Measurements from ENCODE around the gene GTPBP4.

GTPBP4 gene

DNA sequence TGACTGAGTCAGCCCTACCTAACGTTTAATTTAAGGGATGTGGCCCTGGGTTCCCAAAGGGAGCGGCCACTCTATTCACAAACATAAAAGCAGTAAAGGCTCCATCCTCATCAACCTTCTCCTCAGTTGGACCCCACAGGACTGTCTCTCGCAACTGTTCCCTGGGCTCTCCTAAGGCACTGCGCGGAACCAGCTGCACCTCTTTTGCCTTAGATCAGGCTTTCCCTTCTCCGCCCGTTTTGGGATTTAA is 689 bp upstream of the GTPBP4 start:
- Histone ChIP-seq H3K36me3 (no peaks in the 10 kb centered on the region), H3K27ac (peak overlapping the region; percentile 83; the same call in 1 of the 2 replicates), H3K27me3 (ENCODE audit: insufficient read depth, low read depth, severe bottlenecking) (no peaks in the 10 kb centered on the region), H3K9me3 (ENCODE audit: severe bottlenecking) (no peaks in the 10 kb centered on the region), H3K4me3 (ENCODE audit: low read depth, low read length) (peak overlapping the region; percentile 99)
- DNase-seq = no peak
- no peak for TF ChIP-seq CTCF (IDR thresholded peaks at IDR 0.05; ENCODE audit: low read depth, low read length)

DNA sequence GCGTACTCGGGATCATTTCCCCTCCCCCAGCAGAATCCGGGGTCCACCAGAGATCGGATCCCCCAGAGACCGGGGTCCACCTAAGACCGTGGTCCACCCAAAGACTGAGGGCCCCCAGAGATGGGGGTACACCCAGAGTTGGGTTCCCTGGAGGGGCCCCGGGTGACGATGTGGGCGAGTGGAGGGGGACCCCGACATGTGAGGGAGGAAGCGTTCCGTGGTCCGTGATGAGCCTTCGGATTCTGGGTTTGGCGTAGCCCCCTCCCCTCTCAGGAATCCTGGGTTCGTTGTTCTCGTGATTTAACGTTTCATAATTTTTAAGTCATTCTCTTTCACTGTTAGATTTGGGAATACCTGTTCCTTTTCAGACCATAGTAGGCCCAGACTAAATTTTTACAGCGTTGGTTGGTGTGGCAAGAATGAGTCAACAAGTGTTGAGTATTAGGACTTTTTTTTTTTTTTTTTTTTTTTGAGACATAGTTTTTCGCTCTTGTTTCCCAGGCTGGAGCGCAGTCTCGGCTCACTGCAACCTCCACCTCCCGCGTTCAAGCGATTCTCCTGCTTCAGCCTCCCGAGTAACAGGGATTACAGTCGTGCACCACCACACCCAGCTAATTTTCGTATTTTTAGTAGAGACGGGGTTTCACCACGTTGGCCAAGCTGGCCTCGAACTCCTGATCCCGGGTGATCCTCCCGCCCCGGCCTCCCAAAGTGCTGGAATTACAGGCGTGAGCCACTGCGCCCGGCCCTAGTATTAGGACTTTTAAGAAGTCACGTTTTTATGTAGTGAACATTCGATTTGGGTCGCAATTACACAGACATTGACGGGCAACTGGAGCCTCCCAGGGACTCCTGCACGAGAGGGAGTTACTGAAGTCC is 672 bp downstream of the GTPBP4 start:
- no peaks in the 10 kb centered on the region for H3K9me3 ChIP-seq (ENCODE audit: severe bottlenecking)
- DNase-seq = no peak
- no peaks in the 10 kb centered on the region for H3K36me3 ChIP-seq
- no peaks in the 10 kb centered on the region for H3K27me3 ChIP-seq (ENCODE audit: insufficient read depth, low read depth, severe bottlenecking)
- peak overlapping the region; percentile 83 for H3K27ac ChIP-seq
- peak overlapping the region; percentile 99 for H3K4me3 ChIP-seq (ENCODE audit: low read depth, low read length)
- no peak for TF ChIP-seq CTCF (IDR thresholded peaks at IDR 0.05; ENCODE audit: low read depth, low read length)

DNA sequence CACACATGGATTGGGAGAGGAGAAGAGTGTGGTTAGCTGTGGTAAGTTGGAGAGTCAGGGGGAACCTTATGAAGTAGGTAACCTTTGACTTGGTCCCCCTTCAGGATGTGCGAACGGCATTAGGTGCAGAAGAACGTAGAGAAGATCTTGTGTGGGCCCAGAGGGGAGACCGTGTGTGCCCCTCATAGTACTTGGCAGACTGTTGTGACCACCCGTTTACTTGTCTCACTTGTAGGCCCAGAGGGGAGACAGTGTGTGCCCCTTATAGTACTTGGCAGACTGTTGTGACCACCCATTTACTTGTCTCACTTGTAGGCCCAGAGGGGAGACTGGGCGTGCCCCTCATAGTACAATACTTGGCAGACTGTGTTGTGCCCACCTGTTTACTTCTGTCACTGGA is 2.6 kb downstream of the GTPBP4 start:
- TF ChIP-seq CTCF (IDR thresholded peaks at IDR 0.05; ENCODE audit: low read depth, low read length) = no peak
- Histone ChIP-seq H3K36me3 (no peaks in the 10 kb centered on the region), H3K4me3 (ENCODE audit: low read depth, low read length) (no peak overlapping the region)

DNA sequence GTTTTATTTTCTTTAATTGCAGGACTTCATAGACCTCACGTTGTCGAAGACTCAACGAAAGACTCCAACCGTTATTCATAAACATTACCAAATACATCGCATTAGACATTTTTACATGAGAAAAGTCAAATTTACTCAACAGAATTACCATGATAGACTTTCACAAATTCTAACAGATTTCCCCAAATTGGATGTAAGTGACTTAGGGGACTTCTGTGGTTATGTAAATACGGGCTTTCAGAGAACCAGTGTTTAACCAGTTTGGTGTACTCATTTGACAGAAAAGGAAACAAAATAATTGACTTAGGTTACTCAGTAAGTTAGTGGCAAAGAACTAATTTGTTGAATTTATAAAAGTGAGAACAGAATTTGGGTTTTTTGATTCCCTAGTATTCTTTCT is 4.2 kb downstream of the GTPBP4 start:
- no peak for TF ChIP-seq CTCF (IDR thresholded peaks at IDR 0.05; ENCODE audit: low read depth, low read length)
- no peaks in the 10 kb centered on the region for H3K27me3 ChIP-seq (ENCODE audit: insufficient read depth, low read depth, severe bottlenecking)
- no peak for DNase-seq
- no peak overlapping the region for H3K4me3 ChIP-seq (ENCODE audit: low read depth, low read length)
- H3K36me3 ChIP-seq = no peaks in the 10 kb centered on the region; the same call in none of the 2 replicates
- H3K9me3 ChIP-seq (ENCODE audit: severe bottlenecking) = no peaks in the 10 kb centered on the region
- no peak overlapping the region for H3K27ac ChIP-seq

More for the DNA sequence above, 2.6 kb downstream of the GTPBP4 start:
- no peak overlapping the region for H3K27ac ChIP-seq
- no peaks in the 10 kb centered on the region for H3K27me3 ChIP-seq (ENCODE audit: insufficient read depth, low read depth, severe bottlenecking)
- DNase-seq = no peak
- no peaks in the 10 kb centered on the region for H3K9me3 ChIP-seq (ENCODE audit: severe bottlenecking)

- Histone ChIP-seq H3K4me3 (ENCODE audit: low read depth, low read length) (no peak overlapping the region), H3K27me3 (ENCODE audit: insufficient read depth, low read depth, severe bottlenecking) (no peaks in the 10 kb centered on the region), H3K36me3 (no peaks in the 10 kb centered on the region; the same call in none of the 2 replicates), H3K9me3 (ENCODE audit: severe bottlenecking) (no peaks in the 10 kb centered on the region), H3K27ac (no peak overlapping the region)
- TF ChIP-seq CTCF (IDR thresholded peaks at IDR 0.05; ENCODE audit: low read depth, low read length) = no peak
- no peak for DNase-seq
Observed at GRCh38 chr10:992871-993270, 4.6 kb downstream of the GTPBP4 start.

Data from WERI-Rb-1 (cell line).